Testis (tissue), 3 donors: Measurements from ENCODE around the gene MYLK. TPM values are rescaled to one million over a fixed set of nuclear protein-coding genes. Genes with fewer than 3 reads are reported as not detected.

Experiments
- DNase-seq: peaks from one replicate; pipeline ENCODE4 v3.0.0-alpha.2; 2019
- H3K27ac ChIP-seq, 2 donors: fragments of 200-600 bp; sonication (generic); one replicate each; pipeline ENCODE4 v1.5.1; 2019
- H3K27me3 ChIP-seq: fragments of 200-600 bp; sonication (generic); one replicate; pipeline ENCODE4 v1.5.1; 2019
- H3K36me3 ChIP-seq: fragments of 200-600 bp; sonication (generic); one replicate; pipeline ENCODE4 v1.5.1; 2017; ENCODE audit warnings: low read depth; ENCODE audit errors: missing control alignments
- H3K4me1 ChIP-seq: fragments of 200-600 bp; sonication (generic); one replicate; pipeline ENCODE4 v1.5.1; 2019
- H3K4me3 ChIP-seq, 2 donors: fragments of 200-600 bp; sonication (generic); one replicate each; pipeline ENCODE4 v1.5.1; 2017 to 2019
- H3K9me3 ChIP-seq: fragments of 200-600 bp; sonication (generic); one replicate; pipeline ENCODE4 v1.5.1; 2017
- POLR2A ChIP-seq: fragments of 450-650 bp; IDR thresholded peaks from one replicate; pipeline ENCODE4 v1.6.1; 2017; ENCODE audit warnings: antibody characterized with exemption, mild to moderate bottlenecking, moderate library complexity
- WGBS, 2 donors: methylation state at CpG; one replicate each; pipeline ENCODE4 v1.1.5; 2018; 5-methylcytosine and 5-hydroxymethylcytosine counted together
- intact Hi-C: fragments of 100-400 bp; cut with DNase I; formaldehyde crosslinking; loops from one replicate; pipeline ENCODE4 v1.15.1; 2023; ENCODE audit warnings: low total_unique reads
- polyA plus RNA-seq: library from polyadenylated mRNA; stranded (reverse); fragments of 350-450 nt; fragmentation: Illumina TruSeq; extraction: RNeasy Lipid Tissue Mini Kit (QIAGEN cat#74804); gene quantifications from one replicate; pipeline ENCODE4 v1.2.3, GENCODE V29; 2014; ENCODE audit warnings: low read depth, low replicate concordance; ENCODE audit not compliant: insufficient read depth
- total RNA-seq, 2 donors: library from RNA; depleted of rRNA; stranded (reverse); fragments of >200 nt; gene quantifications; one replicate each; pipeline ENCODE4 v1.2.3, GENCODE V29; 2016
- TF ChIP-seq, protein P1 (sequence below), 3 experiments: fragments of 450-650 bp in 2 of 3; fragments of 200-600 bp in 1 of 3; sonication (generic) in 1 of 3; IDR thresholded peaks; one replicate each; pipeline ENCODE4 v1.5.1; 2016 to 2019; ENCODE audit warnings: antibody characterized with exemption in 3 of 3, mild to moderate bottlenecking in 2 of 3, moderate library complexity in 1 of 3

The MYLK gene
- total and polyA plus RNA-seq, 3 donors from 2014 or later = 130 to 168 (median 151) TPM

DNA sequence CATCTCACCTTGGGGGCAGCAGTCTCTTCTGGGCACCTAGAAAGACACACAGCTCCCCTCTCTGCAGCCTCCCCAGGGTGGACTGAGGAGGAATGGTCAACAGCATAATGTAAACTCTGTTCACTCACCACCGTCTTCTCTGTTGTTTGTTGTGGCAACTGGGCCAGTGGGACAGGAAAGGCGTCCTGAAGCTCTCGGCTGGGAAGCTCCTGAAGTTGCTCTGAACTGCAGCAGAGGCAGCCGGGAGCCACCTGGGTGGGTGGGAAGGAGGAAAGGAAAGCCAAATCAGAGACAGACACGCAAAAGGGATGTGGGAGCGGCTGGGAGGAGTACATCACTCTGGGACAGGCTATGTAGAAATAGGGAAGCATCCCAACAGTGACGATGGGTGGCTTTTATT lies 52.7 kb downstream of the MYLK start:
- H3K4me1 ChIP-seq = no peaks in the 10 kb centered on the region
- H3K9me3 ChIP-seq = no peaks in the 10 kb centered on the region
- TF ChIP-seq, protein P1, sequence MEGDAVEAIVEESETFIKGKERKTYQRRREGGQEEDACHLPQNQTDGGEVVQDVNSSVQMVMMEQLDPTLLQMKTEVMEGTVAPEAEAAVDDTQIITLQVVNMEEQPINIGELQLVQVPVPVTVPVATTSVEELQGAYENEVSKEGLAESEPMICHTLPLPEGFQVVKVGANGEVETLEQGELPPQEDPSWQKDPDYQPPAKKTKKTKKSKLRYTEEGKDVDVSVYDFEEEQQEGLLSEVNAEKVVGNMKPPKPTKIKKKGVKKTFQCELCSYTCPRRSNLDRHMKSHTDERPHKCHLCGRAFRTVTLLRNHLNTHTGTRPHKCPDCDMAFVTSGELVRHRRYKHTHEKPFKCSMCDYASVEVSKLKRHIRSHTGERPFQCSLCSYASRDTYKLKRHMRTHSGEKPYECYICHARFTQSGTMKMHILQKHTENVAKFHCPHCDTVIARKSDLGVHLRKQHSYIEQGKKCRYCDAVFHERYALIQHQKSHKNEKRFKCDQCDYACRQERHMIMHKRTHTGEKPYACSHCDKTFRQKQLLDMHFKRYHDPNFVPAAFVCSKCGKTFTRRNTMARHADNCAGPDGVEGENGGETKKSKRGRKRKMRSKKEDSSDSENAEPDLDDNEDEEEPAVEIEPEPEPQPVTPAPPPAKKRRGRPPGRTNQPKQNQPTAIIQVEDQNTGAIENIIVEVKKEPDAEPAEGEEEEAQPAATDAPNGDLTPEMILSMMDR (IDR thresholded peaks at IDR 0.05) = no peak
- TF ChIP-seq POLR2A = no peak
- H3K36me3 ChIP-seq = no peaks in the 10 kb centered on the region
- H3K27me3 ChIP-seq = no peaks in the 10 kb centered on the region
- 60 to 72% methylated on average over 6 to 7 of the region's 7 CpGs for WGBS, 2 donors
- no peak overlapping the region for H3K27ac ChIP-seq
- DNase-seq = no peak
- no peak overlapping the region for H3K4me3 ChIP-seq
- intact Hi-C loops = no loop called here

DNA sequence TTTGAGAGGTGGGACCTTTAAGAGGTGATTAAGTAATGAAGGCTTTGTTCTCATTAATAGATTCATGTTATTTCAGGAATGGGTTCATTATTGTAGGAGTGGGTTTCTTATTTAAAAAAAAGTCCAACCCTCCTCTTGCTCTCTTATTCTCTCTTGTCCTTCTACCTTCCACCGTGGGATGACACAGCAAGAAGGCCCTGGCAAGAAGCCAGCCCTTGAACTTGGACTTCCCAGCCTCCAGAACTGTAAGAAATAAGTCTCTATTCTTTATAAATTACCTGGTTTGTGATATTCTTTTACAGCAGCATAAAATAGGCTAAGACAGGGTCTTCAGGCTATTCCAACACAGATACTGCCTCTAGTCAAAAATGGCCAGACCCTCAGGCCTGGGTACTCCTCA lies 62.2 kb downstream of the MYLK start:
- Histone ChIP-seq H3K27ac (no peak overlapping the region), H3K36me3 (no peaks in the 10 kb centered on the region), H3K9me3 (no peaks in the 10 kb centered on the region), H3K4me1 (no peaks in the 10 kb centered on the region), H3K4me3 (no peak overlapping the region), H3K27me3 (no peaks in the 10 kb centered on the region)
- intact Hi-C loops = no loop called here
- DNase-seq = no peak
- no peak for TF ChIP-seq POLR2A
- TF ChIP-seq, protein P1 (IDR thresholded peaks at IDR 0.05) = no peak
- WGBS, 2 donors = 75 to 82% methylated on average over 1 of the region's 1 CpG

DNA sequence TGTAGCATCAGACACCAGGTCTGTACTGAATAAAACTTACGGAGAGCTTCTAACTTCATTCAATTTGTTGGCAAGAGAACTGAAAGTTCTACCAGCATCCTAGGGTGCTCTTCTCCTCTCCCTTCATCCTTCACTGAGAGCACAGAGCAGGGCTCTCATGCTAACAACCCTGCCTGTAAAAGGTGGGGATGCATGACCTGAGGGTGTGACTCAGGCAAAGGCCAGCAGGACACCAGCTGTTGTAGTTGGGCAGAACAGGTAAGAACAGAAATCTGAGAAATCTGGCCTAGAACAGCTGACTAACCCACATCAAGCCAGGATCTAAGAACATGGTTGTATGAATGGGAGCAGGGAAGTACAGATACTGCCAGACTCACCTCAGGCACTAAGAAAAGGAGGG lies 64.2 kb downstream of the MYLK start:
- intact Hi-C loops = no loop called here
- Histone ChIP-seq H3K9me3 (no peaks in the 10 kb centered on the region), H3K36me3 (no peaks in the 10 kb centered on the region), H3K4me3 (no peak overlapping the region), H3K4me1 (peaks cover 4% of the 10 kb centered on the region), H3K27ac (no peak overlapping the region), H3K27me3 (no peaks in the 10 kb centered on the region)
- no peak for DNase-seq
- TF ChIP-seq, protein P1 (IDR thresholded peaks at IDR 0.05) = no peak
- no peak for TF ChIP-seq POLR2A
- WGBS, 2 donors = 92 to 100% methylated on average over 1 of the region's 1 CpG

DNA sequence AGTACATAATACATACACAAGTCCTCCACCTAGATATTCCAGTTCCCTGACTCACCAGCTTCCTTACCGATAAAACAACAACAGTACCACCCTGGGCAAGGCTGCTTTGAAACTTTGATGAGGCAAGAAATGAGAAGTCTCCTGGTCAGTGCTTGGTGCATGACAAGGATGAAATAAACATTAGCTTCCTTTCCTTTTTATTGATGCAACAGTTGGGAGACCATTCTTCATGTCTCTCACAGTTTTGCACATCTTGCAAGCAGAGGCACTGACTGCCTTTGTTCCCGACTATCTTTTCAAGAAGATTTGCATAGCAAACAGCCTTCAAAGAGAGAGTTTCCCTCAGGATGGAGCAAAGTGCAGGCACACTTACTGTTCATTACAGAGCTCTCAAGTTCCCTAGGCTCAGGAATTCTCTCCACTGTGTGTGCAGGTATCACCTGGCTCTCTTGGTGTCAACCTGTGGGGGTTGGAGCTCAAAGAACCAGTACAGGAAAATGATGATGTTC lies 65.2 kb downstream of the MYLK start:
- Histone ChIP-seq H3K27ac (no peak overlapping the region), H3K36me3 (no peaks in the 10 kb centered on the region), H3K27me3 (no peaks in the 10 kb centered on the region), H3K4me1 (peaks cover 4% of the 10 kb centered on the region), H3K9me3 (no peaks in the 10 kb centered on the region), H3K4me3 (no peak overlapping the region)
- TF ChIP-seq, protein P1 (IDR thresholded peaks at IDR 0.05) = no peak
- no peak for TF ChIP-seq POLR2A
- no peak for DNase-seq
- intact Hi-C loops = no loop called here
- WGBS, 2 donors = 78 to 84% methylated on average over 2 of the region's 2 CpGs

GRCh38 chr3:123818324-123818920 lies 65.7 kb downstream of the MYLK start:
- Histone ChIP-seq H3K27ac (no peak overlapping the region), H3K36me3 (no peaks in the 10 kb centered on the region), H3K9me3 (no peaks in the 10 kb centered on the region), H3K4me3 (no peak overlapping the region), H3K27me3 (no peaks in the 10 kb centered on the region), H3K4me1 (peaks cover 4% of the 10 kb centered on the region)
- intact Hi-C loops = no loop called here
- WGBS, 2 donors = 92 to 97% methylated on average over 5 of the region's 5 CpGs
- TF ChIP-seq POLR2A = no peak
- TF ChIP-seq, protein P1 (IDR thresholded peaks at IDR 0.05) = no peak
- no peak for DNase-seq
